ENCODE data around the gene TNS1. TPM values are rescaled to one million over a fixed set of nuclear protein-coding genes. Genes with fewer than 3 reads are reported as not detected.

TNS1 gene
- total RNA-seq, 1 donor: 48.9 TPM

DNA sequence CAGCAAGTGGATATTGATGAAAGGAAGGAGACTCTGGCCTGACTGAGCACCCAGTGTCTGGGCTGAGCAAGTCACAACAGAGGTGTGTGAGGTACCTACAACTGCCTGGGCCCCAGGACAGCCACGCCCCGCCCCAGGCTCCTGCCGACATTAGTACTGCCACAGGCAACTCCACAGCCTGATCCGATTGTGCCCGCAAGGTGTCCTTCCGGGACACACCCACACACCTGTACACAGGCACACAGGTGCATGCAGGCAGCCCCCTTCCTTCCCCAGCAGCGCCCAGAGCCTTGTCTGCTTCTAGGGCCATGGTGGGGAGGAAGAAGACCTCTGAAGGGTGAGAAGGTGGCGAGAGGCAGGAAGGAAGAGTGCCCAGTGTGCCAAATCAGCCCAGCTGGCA lies 83.6 kb downstream of the TNS1 start:
- Histone ChIP-seq H3K27ac (ENCODE audit: low read depth, low read length) (peak overlapping the region; percentile 53), H3K4me2 (ENCODE audit: insufficient read depth, low read length) (peak overlapping the region; percentile 52)

DNA sequence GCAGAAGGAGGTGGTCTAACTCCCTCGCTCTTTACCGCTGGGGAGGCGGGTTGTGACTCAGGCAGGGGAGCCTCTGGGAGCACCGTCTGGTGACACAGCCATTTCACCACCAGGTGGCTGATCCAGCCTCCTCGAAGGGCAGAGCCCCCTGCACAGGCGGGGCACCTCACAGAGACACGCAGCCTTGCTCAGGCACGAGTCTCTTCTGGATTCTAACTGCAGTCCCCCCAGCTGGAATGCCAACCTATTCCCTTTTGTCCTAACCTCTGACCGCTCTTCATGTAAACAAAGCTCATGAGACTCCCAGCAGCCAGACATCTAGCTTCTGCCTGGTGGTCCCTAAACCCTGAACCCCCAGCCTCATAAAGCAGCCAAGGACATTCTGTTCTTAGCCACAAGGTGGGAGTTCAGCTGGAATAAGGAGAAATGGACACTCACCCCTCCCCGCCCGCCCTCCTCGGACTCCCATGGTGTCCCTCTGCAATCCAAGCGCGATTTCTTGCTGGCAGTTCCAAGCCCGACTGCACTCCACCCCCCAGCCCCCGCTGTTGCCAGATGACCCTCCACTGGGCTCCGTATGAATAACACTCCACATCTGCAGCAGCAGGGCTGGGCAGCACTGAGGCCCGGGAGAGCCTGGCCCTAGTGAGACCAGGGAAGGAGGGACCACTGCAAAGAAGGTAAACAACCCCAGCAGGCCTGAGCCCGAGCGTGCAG lies 84.3 kb downstream of the TNS1 start:
- Histone ChIP-seq H3K27me3 (ENCODE audit: insufficient read depth, low read length) (no peaks in the 10 kb centered on the region), H3K36me3 (ENCODE audit: insufficient read depth, low read length) (peaks cover 44% of the 10 kb centered on the region), H3K79me2 (ENCODE audit: insufficient read depth, low read length) (peaks cover 69% of the 10 kb centered on the region), H3K9me3 (ENCODE audit: low read depth, low read length) (no peaks in the 10 kb centered on the region), H4K20me1 (ENCODE audit: insufficient read depth, low read length) (peaks cover 14% of the 10 kb centered on the region), H3K27ac (ENCODE audit: low read depth, low read length) (no peak overlapping the region), H3K4me1 (ENCODE audit: insufficient read depth, low read length) (peaks cover 46% of the 10 kb centered on the region), H2AFZ (ENCODE audit: low read length) (no peak overlapping the region), H3K4me3 (ENCODE audit: insufficient read depth, low read length) (no peak overlapping the region), H3K4me2 (ENCODE audit: insufficient read depth, low read length) (no peak overlapping the region)
- DNase-seq (ENCODE audit: insufficient read length, low spot score, missing footprints): peak; percentile 69
- TF ChIP-seq, protein P1, sequence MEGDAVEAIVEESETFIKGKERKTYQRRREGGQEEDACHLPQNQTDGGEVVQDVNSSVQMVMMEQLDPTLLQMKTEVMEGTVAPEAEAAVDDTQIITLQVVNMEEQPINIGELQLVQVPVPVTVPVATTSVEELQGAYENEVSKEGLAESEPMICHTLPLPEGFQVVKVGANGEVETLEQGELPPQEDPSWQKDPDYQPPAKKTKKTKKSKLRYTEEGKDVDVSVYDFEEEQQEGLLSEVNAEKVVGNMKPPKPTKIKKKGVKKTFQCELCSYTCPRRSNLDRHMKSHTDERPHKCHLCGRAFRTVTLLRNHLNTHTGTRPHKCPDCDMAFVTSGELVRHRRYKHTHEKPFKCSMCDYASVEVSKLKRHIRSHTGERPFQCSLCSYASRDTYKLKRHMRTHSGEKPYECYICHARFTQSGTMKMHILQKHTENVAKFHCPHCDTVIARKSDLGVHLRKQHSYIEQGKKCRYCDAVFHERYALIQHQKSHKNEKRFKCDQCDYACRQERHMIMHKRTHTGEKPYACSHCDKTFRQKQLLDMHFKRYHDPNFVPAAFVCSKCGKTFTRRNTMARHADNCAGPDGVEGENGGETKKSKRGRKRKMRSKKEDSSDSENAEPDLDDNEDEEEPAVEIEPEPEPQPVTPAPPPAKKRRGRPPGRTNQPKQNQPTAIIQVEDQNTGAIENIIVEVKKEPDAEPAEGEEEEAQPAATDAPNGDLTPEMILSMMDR (IDR thresholded peaks at IDR 0.05; ENCODE audit: extremely low read depth, low read depth, low read length): peak; percentile 6

More for the DNA sequence above, 83.6 kb downstream of the TNS1 start:
- no peak for DNase-seq (ENCODE audit: insufficient read length, low spot score, missing footprints)
- Histone ChIP-seq H3K9me3 (ENCODE audit: low read depth, low read length) (no peaks in the 10 kb centered on the region), H3K36me3 (ENCODE audit: insufficient read depth, low read length) (peaks cover 41% of the 10 kb centered on the region), H4K20me1 (ENCODE audit: insufficient read depth, low read length) (peaks cover 13% of the 10 kb centered on the region), H2AFZ (ENCODE audit: low read length) (no peak overlapping the region), H3K4me3 (ENCODE audit: insufficient read depth, low read length) (no peak overlapping the region), H3K4me1 (ENCODE audit: insufficient read depth, low read length) (peaks cover 49% of the 10 kb centered on the region), H3K79me2 (ENCODE audit: insufficient read depth, low read length) (peaks cover 70% of the 10 kb centered on the region), H3K27me3 (ENCODE audit: insufficient read depth, low read length) (no peaks in the 10 kb centered on the region)
- TF ChIP-seq, protein P1 (IDR thresholded peaks at IDR 0.05; ENCODE audit: extremely low read depth, low read depth, low read length): no peak

DNA sequence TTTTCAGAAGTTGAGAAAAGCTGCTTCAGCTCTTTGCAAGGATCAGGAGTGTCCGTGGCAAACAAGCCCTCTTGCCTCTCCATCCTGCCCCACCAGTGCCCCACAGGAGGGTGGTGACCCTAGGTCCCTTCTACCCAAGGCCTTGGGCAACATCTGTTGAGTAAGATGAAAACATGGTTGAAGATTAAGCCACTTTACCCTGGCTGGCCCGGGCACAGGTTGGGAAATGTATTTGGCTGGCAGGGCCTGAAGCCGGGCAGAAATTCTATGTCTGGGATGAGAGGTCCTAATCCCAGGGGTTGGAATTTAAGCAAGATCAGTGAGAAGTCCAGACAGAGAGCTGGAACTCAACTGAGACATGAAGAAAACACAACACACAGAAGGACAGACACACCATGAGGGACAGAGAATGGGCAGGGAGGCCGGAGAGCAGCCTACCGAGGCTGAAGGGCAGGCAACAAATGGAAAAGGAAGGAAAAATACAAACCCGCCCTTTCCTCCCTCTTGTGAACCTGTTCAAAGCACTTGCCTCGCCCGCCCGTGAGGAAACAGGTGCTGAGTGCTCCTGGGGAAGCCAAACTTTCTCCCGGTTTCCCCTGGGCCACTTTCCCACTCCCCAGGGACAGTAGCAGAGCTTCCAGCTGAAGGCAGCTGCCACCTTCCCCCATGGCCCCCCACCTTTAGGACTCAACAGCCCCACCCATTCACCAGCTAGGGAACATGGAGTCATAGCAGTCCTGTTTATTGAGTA lies 86.1 kb downstream of the TNS1 start:
- no peaks in the 10 kb centered on the region for H3K9me3 ChIP-seq (ENCODE audit: low read depth, low read length)
- no peak for DNase-seq (ENCODE audit: insufficient read length, low spot score, missing footprints)
- H3K27ac ChIP-seq (ENCODE audit: low read depth, low read length): no peak overlapping the region

More for the DNA sequence above, 86.1 kb downstream of the TNS1 start:
- peaks cover 70% of the 10 kb centered on the region for H3K79me2 ChIP-seq (ENCODE audit: insufficient read depth, low read length)
- TF ChIP-seq, protein P1 (IDR thresholded peaks at IDR 0.05; ENCODE audit: extremely low read depth, low read depth, low read length): no peak
- no peaks in the 10 kb centered on the region for H3K27me3 ChIP-seq (ENCODE audit: insufficient read depth, low read length)
- H3K36me3 ChIP-seq (ENCODE audit: insufficient read depth, low read length): peaks cover 44% of the 10 kb centered on the region
- H2AFZ ChIP-seq (ENCODE audit: low read length): no peak overlapping the region
- no peak overlapping the region for H3K4me3 ChIP-seq (ENCODE audit: insufficient read depth, low read length)
- peaks cover 30% of the 10 kb centered on the region for H4K20me1 ChIP-seq (ENCODE audit: insufficient read depth, low read length)
- no peak overlapping the region for H3K4me2 ChIP-seq (ENCODE audit: insufficient read depth, low read length)
- peaks cover 41% of the 10 kb centered on the region for H3K4me1 ChIP-seq (ENCODE audit: insufficient read depth, low read length)
